Hepatocyte (in vitro differentiated cells): ENCODE data around the gene CHMP1A.

Experiments
- CTCF ChIP-seq: fragments of 200-600 bp; sonication (generic); IDR thresholded peaks from 2 replicates; pipeline ENCODE4 v1.5.1; 2016; ENCODE audit warnings: antibody characterized with exemption, mild to moderate bottlenecking; ENCODE audit not compliant: poor library complexity
- EZH2 ChIP-seq: fragments of 200-600 bp; sonication (generic); IDR thresholded peaks from 2 replicates; pipeline ENCODE4 v1.6.1; 2016; ENCODE audit warnings: antibody characterized with exemption, mild to moderate bottlenecking, borderline replicate concordance
- EZH2phosphoT487 ChIP-seq: fragments of 200-600 bp; sonication (generic); IDR thresholded peaks from one replicate; pipeline ENCODE4 v1.6.1; 2018; ENCODE audit warnings: antibody characterized with exemption, mild to moderate bottlenecking, low read depth, moderate library complexity; ENCODE audit not compliant: unreplicated experiment, severe bottlenecking

GRCh38 chr16:89655062-89655643, 2.4 kb downstream of the CHMP1A start:
- TF ChIP-seq CTCF (no peak), EZH2 (no peak), EZH2phosphoT487 (no peak)
